Measurements from ENCODE around the gene ELOF1. TPM values are rescaled to one million over a fixed set of nuclear protein-coding genes. Genes with fewer than 3 reads are reported as not detected.

The ELOF1 gene
- total and polyA plus RNA-seq, 2 of the 13 experiments (the other 11 are each of a cell fraction or from before 2014, with no cell fraction given), result 14.5 to 43.2 TPM

DNA sequence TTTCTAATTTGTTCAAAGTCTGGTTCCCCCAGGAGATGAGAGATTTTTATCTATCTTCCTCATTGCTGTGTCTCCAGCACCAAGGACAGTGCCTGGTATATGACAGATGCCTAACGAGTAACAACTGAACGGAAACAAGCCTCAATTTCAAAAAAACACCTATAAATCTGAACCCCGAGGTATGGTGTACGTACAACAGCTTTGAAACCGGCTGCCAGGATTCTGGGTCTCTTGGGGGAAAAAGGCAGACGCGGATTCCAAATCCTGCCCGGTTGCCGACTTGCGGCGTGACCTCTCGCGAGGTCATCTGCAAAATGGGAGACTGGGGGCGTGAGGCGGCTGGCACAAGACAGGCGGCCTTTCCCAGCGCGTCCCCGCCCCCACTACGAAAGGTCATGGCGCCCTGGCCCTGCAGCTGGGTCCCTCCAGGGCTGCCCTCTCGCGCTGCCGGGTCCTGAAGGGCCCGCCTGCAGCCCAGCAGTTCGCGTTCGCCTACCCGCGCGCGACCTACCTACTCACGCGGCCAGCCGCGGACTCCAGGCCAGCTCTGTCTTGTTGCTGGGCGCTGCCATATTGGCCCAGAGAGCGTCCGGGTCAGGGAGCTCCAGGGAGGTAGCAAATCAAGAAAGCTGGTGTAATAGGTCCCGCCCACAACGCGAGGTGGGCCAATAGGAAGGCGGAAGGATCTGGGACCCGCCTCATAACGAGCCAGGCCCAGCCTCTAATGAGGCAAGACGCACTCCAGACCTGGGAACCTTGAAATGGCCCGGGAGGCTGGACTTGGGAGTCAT lies 30.3 kb downstream of the ELOF1 start, which contains the start of gene ECSIT (continued):
- TF ChIP-seq, protein P1, sequence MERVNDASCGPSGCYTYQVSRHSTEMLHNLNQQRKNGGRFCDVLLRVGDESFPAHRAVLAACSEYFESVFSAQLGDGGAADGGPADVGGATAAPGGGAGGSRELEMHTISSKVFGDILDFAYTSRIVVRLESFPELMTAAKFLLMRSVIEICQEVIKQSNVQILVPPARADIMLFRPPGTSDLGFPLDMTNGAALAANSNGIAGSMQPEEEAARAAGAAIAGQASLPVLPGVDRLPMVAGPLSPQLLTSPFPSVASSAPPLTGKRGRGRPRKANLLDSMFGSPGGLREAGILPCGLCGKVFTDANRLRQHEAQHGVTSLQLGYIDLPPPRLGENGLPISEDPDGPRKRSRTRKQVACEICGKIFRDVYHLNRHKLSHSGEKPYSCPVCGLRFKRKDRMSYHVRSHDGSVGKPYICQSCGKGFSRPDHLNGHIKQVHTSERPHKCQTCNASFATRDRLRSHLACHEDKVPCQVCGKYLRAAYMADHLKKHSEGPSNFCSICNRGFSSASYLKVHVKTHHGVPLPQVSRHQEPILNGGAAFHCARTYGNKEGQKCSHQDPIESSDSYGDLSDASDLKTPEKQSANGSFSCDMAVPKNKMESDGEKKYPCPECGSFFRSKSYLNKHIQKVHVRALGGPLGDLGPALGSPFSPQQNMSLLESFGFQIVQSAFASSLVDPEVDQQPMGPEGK (CRISPR knock-in tag; IDR thresholded peaks at IDR 0.05), result peak; percentile 55
- TF ChIP-seq PTBP1 (IDR thresholded peaks at IDR 0.05; ENCODE audit: low read depth, low read length, poor library complexity, severe bottlenecking) (no peak), ZNF570 (CRISPR knock-in tag; IDR thresholded peaks at IDR 0.05; ENCODE audit: borderline replicate concordance) (no peak), ARNT (IDR thresholded peaks at IDR 0.05) (no peak), ZNF782 (CRISPR knock-in tag; IDR thresholded peaks at IDR 0.05; ENCODE audit: borderline replicate concordance) (peak; percentile 49; the same call in 1 of the 2 replicates), ZNF737 (CRISPR knock-in tag; IDR thresholded peaks at IDR 0.05; ENCODE audit: borderline replicate concordance) (no peak), ZNF501 (CRISPR knock-in tag; IDR thresholded peaks at IDR 0.05) (peak; percentile 96), ZNF749 (CRISPR knock-in tag; IDR thresholded peaks at IDR 0.05; ENCODE audit: borderline replicate concordance) (0 out of 2 replicates have a peak, but pooled peaks have one; percentile 36), CAMTA2 (CRISPR knock-in tag; IDR thresholded peaks at IDR 0.05; ENCODE audit: borderline replicate concordance) (no peak), ZNF614 (CRISPR knock-in tag; IDR thresholded peaks at IDR 0.05; ENCODE audit: borderline replicate concordance) (no peak), EED (CRISPR knock-in tag; IDR thresholded peaks at IDR 0.05) (peak; percentile 92), ZNF530 (CRISPR knock-in tag; IDR thresholded peaks at IDR 0.05; ENCODE audit: low read depth) (no peak), ATRX (CRISPR knock-in tag; IDR thresholded peaks at IDR 0.05; ENCODE audit: borderline replicate concordance) (no peak), U2AF1 (optimal IDR thresholded peaks at IDR 0.05; ENCODE audit: low read depth, low read length) (no peak), YY1 (IDR thresholded peaks at IDR 0.05; ENCODE audit: insufficient read depth, insufficient replicate concordance, low read depth, low read length) (peak; percentile 99), SYNCRIP (IDR thresholded peaks at IDR 0.05; ENCODE audit: insufficient read depth, low read depth, low read length) (no peak)
- TF ChIP-seq, protein P2, sequence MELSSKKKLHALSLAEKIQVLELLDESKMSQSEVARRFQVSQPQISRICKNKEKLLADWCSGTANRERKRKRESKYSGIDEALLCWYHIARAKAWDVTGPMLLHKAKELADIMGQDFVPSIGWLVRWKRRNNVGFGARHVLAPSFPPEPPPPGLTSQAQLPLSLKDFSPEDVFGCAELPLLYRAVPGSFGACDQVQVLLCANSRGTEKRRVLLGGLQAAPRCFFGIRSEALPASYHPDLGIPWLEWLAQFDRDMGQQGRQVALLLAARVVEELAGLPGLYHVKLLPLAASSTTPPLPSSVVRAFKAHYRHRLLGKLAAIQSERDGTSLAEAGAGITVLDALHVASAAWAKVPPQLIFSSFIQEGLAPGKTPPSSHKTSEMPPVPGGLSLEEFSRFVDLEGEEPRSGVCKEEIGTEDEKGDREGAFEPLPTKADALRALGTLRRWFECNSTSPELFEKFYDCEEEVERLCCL (CRISPR knock-in tag; IDR thresholded peaks at IDR 0.05; ENCODE audit: borderline replicate concordance), result no peak
- TF ChIP-seq, protein P3, sequence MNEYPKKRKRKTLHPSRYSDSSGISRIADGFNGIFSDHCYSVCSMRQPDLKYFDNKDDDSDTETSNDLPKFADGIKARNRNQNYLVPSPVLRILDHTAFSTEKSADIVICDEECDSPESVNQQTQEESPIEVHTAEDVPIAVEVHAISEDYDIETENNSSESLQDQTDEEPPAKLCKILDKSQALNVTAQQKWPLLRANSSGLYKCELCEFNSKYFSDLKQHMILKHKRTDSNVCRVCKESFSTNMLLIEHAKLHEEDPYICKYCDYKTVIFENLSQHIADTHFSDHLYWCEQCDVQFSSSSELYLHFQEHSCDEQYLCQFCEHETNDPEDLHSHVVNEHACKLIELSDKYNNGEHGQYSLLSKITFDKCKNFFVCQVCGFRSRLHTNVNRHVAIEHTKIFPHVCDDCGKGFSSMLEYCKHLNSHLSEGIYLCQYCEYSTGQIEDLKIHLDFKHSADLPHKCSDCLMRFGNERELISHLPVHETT (CRISPR knock-in tag; conservative IDR thresholded peaks at IDR 0.05), result peak; percentile 87
- TF ChIP-seq, protein P4, sequence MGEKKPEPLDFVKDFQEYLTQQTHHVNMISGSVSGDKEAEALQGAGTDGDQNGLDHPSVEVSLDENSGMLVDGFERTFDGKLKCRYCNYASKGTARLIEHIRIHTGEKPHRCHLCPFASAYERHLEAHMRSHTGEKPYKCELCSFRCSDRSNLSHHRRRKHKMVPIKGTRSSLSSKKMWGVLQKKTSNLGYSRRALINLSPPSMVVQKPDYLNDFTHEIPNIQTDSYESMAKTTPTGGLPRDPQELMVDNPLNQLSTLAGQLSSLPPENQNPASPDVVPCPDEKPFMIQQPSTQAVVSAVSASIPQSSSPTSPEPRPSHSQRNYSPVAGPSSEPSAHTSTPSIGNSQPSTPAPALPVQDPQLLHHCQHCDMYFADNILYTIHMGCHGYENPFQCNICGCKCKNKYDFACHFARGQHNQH (CRISPR knock-in tag; IDR thresholded peaks at IDR 0.05), result peak; percentile 76
